22Rv1 (cell line): ENCODE data around the gene SMIM8.

Source experiments
- ZFX ChIP-seq: fragments of 450-650 bp; IDR thresholded peaks from 2 replicates; pipeline ENCODE4 v1.6.1; 2017; ENCODE audit warnings: antibody characterized with exemption, borderline replicate concordance
- TF ChIP-seq, protein P1 (sequence below): fragments of 450-650 bp; IDR thresholded peaks from 2 replicates; pipeline ENCODE4 v1.5.1; 2017; ENCODE audit warnings: mild to moderate bottlenecking

DNA sequence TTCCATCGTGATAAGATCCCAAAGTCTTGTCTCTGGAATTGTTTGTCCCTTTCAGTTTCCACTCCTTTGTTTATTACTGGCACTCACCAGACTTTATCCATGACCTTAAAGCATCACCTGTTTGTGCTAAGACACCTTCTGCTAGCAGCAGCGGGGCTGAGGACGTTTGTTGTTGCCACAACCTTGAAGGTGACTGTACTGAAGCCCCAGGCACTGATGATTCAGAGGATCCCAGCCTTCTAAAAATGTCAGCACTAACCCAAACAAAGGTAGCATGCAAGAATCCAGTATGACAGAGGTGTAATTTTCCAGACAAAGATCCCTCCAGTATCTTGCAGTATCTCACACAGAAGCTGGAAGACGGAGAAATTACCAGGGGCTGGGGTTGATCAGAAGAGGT, 28.9 kb upstream of the SMIM8 start:
- TF ChIP-seq, protein P1, sequence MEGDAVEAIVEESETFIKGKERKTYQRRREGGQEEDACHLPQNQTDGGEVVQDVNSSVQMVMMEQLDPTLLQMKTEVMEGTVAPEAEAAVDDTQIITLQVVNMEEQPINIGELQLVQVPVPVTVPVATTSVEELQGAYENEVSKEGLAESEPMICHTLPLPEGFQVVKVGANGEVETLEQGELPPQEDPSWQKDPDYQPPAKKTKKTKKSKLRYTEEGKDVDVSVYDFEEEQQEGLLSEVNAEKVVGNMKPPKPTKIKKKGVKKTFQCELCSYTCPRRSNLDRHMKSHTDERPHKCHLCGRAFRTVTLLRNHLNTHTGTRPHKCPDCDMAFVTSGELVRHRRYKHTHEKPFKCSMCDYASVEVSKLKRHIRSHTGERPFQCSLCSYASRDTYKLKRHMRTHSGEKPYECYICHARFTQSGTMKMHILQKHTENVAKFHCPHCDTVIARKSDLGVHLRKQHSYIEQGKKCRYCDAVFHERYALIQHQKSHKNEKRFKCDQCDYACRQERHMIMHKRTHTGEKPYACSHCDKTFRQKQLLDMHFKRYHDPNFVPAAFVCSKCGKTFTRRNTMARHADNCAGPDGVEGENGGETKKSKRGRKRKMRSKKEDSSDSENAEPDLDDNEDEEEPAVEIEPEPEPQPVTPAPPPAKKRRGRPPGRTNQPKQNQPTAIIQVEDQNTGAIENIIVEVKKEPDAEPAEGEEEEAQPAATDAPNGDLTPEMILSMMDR: no peak
- no peak for TF ChIP-seq ZFX
